ENCODE data around the gene LGI4.
"Not testable (repeated sequence)": the region's sequence is repeated elsewhere in the genome, so short reads cannot be mapped to it uniquely, and the experiment has no call there.

LGI4 gene

GRCh38 chr19:35140962-35141836 lies 6.3 kb upstream of the LGI4 start:
- peak; percentile 99 for DNase-seq

DNA sequence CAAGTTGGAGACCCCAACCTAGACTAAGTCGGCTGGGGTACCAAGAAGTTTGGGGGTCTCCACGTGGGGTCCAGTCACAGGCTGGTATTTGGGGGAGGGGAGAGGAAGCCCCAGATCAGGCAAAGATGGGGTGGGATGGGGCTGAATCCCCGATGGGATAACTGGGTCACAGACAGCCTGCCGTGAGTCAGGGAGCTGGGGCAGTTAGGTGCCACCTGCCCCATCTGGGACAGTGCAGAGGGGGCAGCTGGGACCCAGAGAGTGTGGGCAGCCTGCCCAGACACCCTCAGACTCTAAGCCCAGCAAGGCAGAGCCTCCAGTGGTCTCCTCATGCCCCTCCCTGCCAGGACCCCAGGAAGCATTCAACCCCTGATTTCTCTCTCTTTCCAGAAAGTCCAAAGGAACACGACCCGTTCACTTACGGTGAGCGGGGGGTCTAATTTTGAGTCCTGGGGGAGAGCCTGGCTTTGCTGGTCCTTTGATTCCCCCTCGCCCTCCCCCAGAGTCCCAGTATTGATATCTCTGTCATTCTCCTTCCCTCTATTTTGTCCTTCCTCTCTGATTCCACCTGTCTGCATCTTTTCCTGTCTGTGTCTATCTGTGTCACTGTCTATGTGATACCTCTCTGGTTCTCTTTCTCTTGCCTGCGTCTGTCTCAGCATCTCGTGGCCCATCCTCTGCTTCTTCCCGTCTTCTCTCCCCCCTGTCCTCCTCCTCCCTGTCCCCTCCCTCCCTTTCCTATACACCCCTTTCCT lies 5.5 kb upstream of the LGI4 start:
- DNase-seq = no peak

GRCh38 chr19:35138305-35138892 lies 3.5 kb upstream of the LGI4 start, which contains the start of gene FXYD1:
FXYD1 (plus strand) TSS chr19:35138824; CDS start chr19:35140080, 1,256 bp downstream.
- no peak for DNase-seq

DNA sequence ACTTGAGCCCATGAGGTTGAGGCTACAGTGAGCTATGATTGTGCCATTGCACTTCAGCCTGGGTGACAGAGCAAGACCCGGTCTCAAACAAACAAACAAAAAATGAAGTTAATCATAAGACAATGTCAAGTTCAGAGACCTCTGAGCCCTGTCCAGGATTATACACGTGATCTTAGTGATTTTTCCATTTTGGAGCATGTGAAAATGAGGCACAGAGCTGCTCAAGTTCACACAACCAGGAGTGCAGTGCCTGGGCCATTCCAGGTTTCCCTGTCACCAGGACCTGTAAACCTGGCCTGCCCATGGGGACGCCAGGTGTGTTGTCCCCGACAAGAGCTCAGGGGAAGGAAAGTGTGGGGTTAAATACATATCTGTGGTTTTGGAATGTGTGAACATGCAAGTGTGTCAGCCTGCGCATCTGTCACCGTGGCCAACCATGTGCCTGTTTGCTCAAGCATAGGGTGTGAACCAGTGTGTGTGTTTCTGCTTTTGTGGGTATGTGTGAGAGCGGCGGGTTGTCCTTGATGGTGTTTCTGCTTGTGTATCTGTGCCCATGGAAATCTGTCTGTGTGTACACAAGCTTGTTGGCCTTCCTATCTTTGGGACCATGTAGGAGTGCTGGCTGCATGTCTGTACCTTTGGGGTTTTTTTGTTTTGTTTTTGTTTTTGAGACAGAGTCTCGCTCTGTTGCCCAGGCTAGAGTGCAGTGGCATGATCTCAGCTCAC lies 2.3 kb upstream of the LGI4 start:
- no peak for DNase-seq

- DNase-seq = no peak
These were observed 1.4 kb upstream of the LGI4 start for GRCh38 chr19:35136231-35136630.

GRCh38 chr19:35135389-35135909 lies 590 bp upstream of the LGI4 start:
- peak; percentile 66 for DNase-seq

- no peak for DNase-seq
These were observed 1.0 kb downstream of the LGI4 start for GRCh38 chr19:35133826-35134225.

DNA sequence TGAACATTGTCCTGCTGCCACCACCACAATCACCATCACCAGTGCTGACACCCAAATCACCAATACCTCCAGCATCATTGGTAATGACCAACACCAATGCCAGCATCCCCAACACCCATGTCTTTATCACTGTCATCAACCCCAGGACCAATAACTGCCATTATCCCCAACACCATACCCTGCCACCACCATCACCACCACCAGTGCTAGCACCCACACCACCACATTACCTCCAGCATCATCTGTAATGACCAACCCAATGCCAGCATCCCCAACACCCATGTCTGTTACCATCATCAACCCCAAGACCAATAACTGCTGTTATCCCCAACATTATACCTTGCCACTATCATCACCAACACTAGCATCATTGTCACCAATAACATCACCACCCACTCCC lies 2.6 kb downstream of the LGI4 start:
- no peak for DNase-seq

- DNase-seq = no peak
These were observed 3.8 kb downstream of the LGI4 start for GRCh38 chr19:35130761-35131720.

- not testable (repeated sequence) for DNase-seq
These were observed 5.1 kb downstream of the LGI4 start for GRCh38 chr19:35129724-35130274.

GRCh38 chr19:35128398-35129057 lies 6.3 kb downstream of the LGI4 start:
- DNase-seq = no peak

- DNase-seq = no peak
These were observed 7.0 kb downstream of the LGI4 start for GRCh38 chr19:35127871-35128270.

DNA sequence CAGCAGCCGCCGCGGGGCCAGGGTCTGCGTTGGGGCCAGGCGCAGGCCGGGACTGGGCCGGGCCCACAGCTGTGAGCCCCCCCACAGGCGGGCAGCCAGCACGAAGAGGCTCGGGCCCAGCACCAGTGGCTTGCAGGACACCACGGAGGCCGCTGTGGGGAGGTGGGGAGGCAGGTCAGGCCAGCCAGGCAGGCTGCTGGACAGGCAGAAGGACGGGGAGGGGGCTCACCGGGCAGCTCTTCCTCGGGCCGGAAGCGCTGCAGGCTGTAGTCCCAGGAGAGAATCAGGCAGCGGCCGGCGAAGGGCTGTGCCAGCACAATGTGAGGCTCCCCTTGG lies 8.3 kb downstream of the LGI4 start:
- DNase-seq = no peak

GRCh38 chr19:35125749-35126623 lies 8.9 kb downstream of the LGI4 start:
- DNase-seq = no peak

DNA sequence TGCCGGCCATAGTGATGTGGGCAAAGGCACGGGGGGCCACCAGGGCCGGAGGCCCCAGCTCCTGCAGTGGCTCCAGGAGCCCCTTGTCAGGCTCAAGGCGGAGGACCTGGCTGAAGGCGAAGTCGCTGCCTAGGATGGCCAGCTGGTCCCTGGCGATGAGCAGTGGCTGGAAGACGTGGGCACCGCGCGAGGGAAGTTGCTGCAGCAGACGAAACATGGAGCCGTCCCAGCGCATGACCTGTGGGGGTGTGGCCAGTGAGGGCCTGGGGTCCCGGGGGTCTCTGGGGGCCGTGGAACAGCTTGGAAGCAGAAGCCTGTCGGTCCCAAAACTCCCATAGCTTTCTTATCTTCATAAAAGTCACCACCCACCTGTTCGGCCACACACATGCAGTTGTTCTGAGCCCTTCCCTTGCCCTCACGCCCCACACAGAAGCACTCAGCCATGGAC lies 9.6 kb downstream of the LGI4 start:
- no peak for DNase-seq

- peak; percentile 86 for DNase-seq
These were observed 10.5 kb downstream of the LGI4 start for GRCh38 chr19:35124098-35125060.

GRCh38 chr19:35123573-35123972 lies 11.3 kb downstream of the LGI4 start:
- DNase-seq = no peak
